Right cardiac atrium (tissue), 5 donors: ENCODE results near the gene FOXD1. TPM values are rescaled to one million over a fixed set of nuclear protein-coding genes. Genes with fewer than 3 reads are reported as not detected.
"Not testable (repeated sequence)": the region's sequence is repeated elsewhere in the genome, so short reads cannot be mapped to it uniquely, and the experiment has no call there.

Source experiments
- ATAC-seq, 2 donors: fragments of 200-7000 bp; cut with Tn5 transposase; one replicate each; pipeline versions ENCODE4 v1.8.0 to v1.9.1; 2020; ENCODE audit warnings: moderate library complexity in 2 of 2, mild to moderate bottlenecking in 1 of 2
- DNase-seq, 3 donors: peaks; one replicate each; pipeline ENCODE4 v3.0.0-alpha.2; 2020
- H3K27ac ChIP-seq: one replicate; pipeline ENCODE4 v1.5.1; 2013; ENCODE audit warnings: mild to moderate bottlenecking, low read length, control low read depth, moderate library complexity
- H3K27me3 ChIP-seq: one replicate; pipeline ENCODE4 v1.6.1; 2013; ENCODE audit not compliant: control insufficient read depth, insufficient read depth
- H3K4me1 ChIP-seq: one replicate; pipeline ENCODE4 v1.6.1; 2013; ENCODE audit warnings: low read length; ENCODE audit not compliant: control insufficient read depth, insufficient read depth
- H3K4me3 ChIP-seq: one replicate; pipeline ENCODE4 v1.5.1; 2013; ENCODE audit warnings: low read length, control low read depth
- H3K9me3 ChIP-seq: one replicate; pipeline ENCODE4 v1.6.1; 2013; ENCODE audit warnings: low read length; ENCODE audit not compliant: control insufficient read depth
- WGBS: extraction: QIAGEN DNeasy Blood & Tissue Kit; methylation state at CpG from one replicate; pipeline ENCODE4 v1.1.7; 2013; 5-methylcytosine and 5-hydroxymethylcytosine counted together
- intact Hi-C, 4 donors: fragments of 100-400 bp; cut with DNase I; formaldehyde crosslinking; loops; one replicate each; pipeline versions ENCODE4 v1.11.0 to v1.14.0; 2022 to 2023
- polyA plus RNA-seq: library from polyadenylated mRNA; stranded (reverse); fragments of 200-250 nt; gene quantifications from one replicate; pipeline ENCODE4 v1.2.3, GENCODE V29; 2013
- total RNA-seq, 4 donors: library from RNA; stranded (reverse); fragmentation: NEBNext Ultra II Directional; extraction: Animal tissue kit (Norgen Biotek cat#: 25700); gene quantifications; one replicate each; pipeline ENCODE4 v1.2.1, GENCODE V29; 2021
- donor health status: healthy with polysubstance abuse.
- donor health status: DM: no; HTN: yes; CAD: no.
- donor health status: DM: no; HTN: no; CAD: no.
- donor health status: DM: no; HTN: yes; CAD: no; lungs with severe emphysema.
- donor health status: DM: yes; HTN: yes; CAD: no.

The FOXD1 gene
- total and polyA plus RNA-seq, 5 donors: 0.14 TPM; not detected in 4

DNA sequence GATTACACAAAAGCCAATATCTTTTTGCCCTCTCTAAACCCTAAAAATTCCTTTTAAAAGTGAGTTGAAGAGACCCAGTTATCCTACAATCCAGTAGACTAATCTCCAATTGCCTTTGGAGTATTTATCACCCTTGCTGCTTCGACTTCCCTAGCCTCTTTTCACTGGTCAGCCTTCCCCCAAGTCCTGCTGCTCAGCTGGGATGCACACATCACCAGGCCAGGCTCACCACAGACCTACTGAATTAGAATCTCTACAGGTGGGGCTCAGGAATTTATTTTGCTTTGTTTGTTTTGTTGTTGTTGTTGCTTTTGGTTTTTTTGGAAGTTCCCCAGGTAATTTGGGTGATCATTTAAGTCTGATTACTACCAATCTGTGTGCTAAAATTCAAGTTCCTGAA is 11.6 kb upstream of the FOXD1 start:
- no peaks in the 10 kb centered on the region for H3K27me3 ChIP-seq
- intact Hi-C loops: no loop called here

GRCh38 chr5:73459366-73459765 is 10.8 kb upstream of the FOXD1 start:
- Histone ChIP-seq H3K27ac (no peak overlapping the region), H3K4me1 (no peaks in the 10 kb centered on the region), H3K9me3 (no peaks in the 10 kb centered on the region), H3K27me3 (no peaks in the 10 kb centered on the region), H3K4me3 (no peak overlapping the region)
- intact Hi-C loops: loop anchor here in 1 of 4 donors (10.0 kb wide), 1 partner anchor 245 kb away; no protein-coding TSS in a partner anchor
- no peak for ATAC-seq
- WGBS: 57% methylated on average over 1 of the region's 1 CpG
- DNase-seq: no peak

More for the DNA sequence above, 11.6 kb upstream of the FOXD1 start:
- Histone ChIP-seq H3K9me3 (no peaks in the 10 kb centered on the region), H3K4me1 (no peaks in the 10 kb centered on the region), H3K27ac (no peak overlapping the region), H3K4me3 (no peak overlapping the region)
- DNase-seq (no peak), ATAC-seq (no peak)
- WGBS: 68% methylated on average over 1 of the region's 1 CpG

DNA sequence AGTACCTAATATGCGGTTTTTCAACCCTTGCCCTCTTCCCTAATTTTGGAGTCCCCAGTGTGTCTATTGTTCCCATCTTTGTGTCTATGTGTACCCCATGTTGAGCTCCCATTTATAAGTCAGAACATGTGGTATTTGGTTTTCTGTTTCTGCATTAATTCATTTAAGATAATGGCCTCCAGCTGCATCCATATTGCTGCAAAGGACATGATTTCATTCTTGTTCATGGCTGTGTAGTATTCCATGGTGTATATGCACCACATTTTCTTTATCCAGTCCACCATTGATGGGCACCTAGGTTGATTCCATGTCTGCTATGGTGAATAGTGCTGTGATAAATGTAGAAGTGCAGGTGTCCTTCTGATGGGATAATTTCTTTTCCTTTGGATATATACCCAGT is 7.9 kb upstream of the FOXD1 start:
- intact Hi-C loops: loop anchor here in 1 of 4 donors (10.0 kb wide), 1 partner anchor 242 kb away; no protein-coding TSS in a partner anchor
- not testable (repeated sequence) for H3K4me1 ChIP-seq, H3K4me3 ChIP-seq, ATAC-seq, DNase-seq, H3K27ac ChIP-seq, H3K9me3 ChIP-seq, H3K27me3 ChIP-seq
- WGBS: 82% methylated on average over 1 of the region's 1 CpG

- Histone ChIP-seq H3K27ac (no peak overlapping the region), H3K27me3 (no peaks in the 10 kb centered on the region), H3K9me3 (no peaks in the 10 kb centered on the region), H3K4me1 (no peaks in the 10 kb centered on the region), H3K4me3 (no peak overlapping the region)
- no peak for DNase-seq
- WGBS: 45% methylated on average over 6 of the region's 6 CpGs
- intact Hi-C loops: loop anchor here in 3 of 4 donors (5.0 to 10.0 kb wide), 3 partner anchors 237 to 372 kb away; no protein-coding TSS in a partner anchor
- peak; percentile 41 to 59 for ATAC-seq
Observed at GRCh38 chr5:73454379-73455036, 5.9 kb upstream of the FOXD1 start.

- ATAC-seq (no peak), DNase-seq (no peak)
- intact Hi-C loops: loop anchor here in 3 of 4 donors (5.0 to 10.0 kb wide), 3 partner anchors 235 to 370 kb away; no protein-coding TSS in a partner anchor
- 57% methylated on average over 6 of the region's 6 CpGs for WGBS
- Histone ChIP-seq H3K4me3 (no peak overlapping the region), H3K27me3 (no peaks in the 10 kb centered on the region), H3K9me3 (no peaks in the 10 kb centered on the region), H3K27ac (no peak overlapping the region), H3K4me1 (no peaks in the 10 kb centered on the region)
Observed at GRCh38 chr5:73452215-73452614, 3.6 kb upstream of the FOXD1 start.

DNA sequence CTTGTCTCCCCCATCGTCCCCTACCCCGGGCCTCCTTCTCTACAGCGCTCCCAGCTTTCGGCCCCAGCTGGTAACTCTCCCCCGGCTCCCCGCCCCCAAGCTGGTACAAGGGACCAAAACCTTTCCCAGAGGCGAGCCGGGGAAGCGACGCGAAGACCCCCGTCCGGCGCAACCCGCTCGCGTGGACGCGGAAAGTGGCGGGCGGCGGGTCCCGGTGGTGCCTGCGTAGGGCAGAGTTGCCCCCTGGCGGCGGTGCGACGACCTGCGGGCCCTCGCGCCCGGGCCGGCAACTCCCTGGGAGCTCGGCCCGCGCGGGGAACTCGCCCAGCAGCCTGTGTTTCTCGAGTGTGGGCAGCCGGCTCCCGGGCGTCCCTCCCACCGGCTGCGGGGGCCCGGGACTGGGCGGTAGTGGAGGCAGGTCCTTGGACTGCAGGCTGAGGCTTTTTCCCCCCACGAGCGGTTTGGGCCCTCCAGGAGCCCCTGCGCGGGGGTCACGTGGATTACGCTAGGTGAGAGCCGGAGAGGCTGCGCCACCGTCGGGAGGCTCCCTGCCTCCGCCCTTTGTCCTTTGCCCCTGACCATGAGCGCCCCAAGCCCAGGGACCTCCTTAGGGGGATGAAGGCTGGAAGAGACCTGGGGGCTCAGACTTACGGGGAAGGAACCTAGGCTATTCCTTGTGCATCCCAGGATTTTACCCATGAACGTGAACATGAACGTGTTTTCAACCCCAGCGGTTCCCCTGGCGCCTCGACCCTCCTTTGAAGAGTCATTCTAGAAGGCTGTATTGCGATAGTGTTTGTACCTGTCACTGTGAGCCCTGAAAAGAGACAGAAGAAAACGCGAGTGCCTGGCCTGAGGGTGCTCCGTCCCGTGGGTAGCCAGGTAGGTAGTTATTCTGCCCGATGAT is 2.9 kb upstream of the FOXD1 start:
- Histone ChIP-seq H3K9me3 (no peaks in the 10 kb centered on the region), H3K4me1 (peaks cover 2% of the 10 kb centered on the region), H3K27ac (no peak overlapping the region), H3K4me3 (no peak overlapping the region), H3K27me3 (no peaks in the 10 kb centered on the region)
- ATAC-seq (peak; percentile 69 to 77), DNase-seq (peak; percentile 70 to 85 (median 83))
- intact Hi-C loops: loop anchor here in 3 of 4 donors (5.0 to 10.0 kb wide), 3 partner anchors 234 to 369 kb away; no protein-coding TSS in a partner anchor
- WGBS: 4% methylated on average over 70 of the region's 70 CpGs

GRCh38 chr5:73450672-73451223 is 2.2 kb upstream of the FOXD1 start:
- H3K4me3 ChIP-seq: no peak overlapping the region
- peaks cover 3% of the 10 kb centered on the region for H3K4me1 ChIP-seq
- no peaks in the 10 kb centered on the region for H3K27me3 ChIP-seq
- H3K9me3 ChIP-seq: no peaks in the 10 kb centered on the region
- intact Hi-C loops: loop anchor here in 3 of 4 donors (5.0 to 10.0 kb wide), 3 partner anchors 233 to 368 kb away; no protein-coding TSS in a partner anchor
- WGBS: 8% methylated on average over 27 of the region's 27 CpGs
- ATAC-seq (peak in 1 of 2 donors; percentile 7), DNase-seq (no peak)
- H3K27ac ChIP-seq: no peak overlapping the region

DNA sequence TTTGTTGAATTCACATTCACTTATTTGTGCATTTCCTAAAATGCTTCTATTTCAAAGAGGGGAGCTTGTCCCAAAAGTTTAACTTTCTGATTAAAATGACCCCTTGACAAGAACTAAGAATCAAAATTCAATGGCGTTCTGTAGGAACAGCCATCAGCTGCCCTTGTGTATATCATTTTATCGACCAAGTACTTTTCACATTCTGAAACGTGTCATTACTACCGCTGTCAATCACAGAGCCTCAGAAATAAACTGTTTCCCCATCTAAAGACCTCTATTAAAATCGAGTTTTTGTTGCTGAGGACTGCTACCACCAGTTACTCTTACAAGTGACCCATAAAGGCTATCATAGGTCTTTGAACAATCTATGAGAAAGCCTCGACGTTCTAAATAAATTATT is 1.6 kb upstream of the FOXD1 start:
- intact Hi-C loops: loop anchor here in 3 of 4 donors (5.0 to 10.0 kb wide), 3 partner anchors 233 to 368 kb away; no protein-coding TSS in a partner anchor
- peaks cover 3% of the 10 kb centered on the region for H3K4me1 ChIP-seq
- no peak overlapping the region for H3K4me3 ChIP-seq
- DNase-seq (no peak), ATAC-seq (no peak)
- H3K27me3 ChIP-seq: no peaks in the 10 kb centered on the region
- no peak overlapping the region for H3K27ac ChIP-seq
- H3K9me3 ChIP-seq: no peaks in the 10 kb centered on the region
- 11% methylated on average over 7 of the region's 7 CpGs for WGBS

DNA sequence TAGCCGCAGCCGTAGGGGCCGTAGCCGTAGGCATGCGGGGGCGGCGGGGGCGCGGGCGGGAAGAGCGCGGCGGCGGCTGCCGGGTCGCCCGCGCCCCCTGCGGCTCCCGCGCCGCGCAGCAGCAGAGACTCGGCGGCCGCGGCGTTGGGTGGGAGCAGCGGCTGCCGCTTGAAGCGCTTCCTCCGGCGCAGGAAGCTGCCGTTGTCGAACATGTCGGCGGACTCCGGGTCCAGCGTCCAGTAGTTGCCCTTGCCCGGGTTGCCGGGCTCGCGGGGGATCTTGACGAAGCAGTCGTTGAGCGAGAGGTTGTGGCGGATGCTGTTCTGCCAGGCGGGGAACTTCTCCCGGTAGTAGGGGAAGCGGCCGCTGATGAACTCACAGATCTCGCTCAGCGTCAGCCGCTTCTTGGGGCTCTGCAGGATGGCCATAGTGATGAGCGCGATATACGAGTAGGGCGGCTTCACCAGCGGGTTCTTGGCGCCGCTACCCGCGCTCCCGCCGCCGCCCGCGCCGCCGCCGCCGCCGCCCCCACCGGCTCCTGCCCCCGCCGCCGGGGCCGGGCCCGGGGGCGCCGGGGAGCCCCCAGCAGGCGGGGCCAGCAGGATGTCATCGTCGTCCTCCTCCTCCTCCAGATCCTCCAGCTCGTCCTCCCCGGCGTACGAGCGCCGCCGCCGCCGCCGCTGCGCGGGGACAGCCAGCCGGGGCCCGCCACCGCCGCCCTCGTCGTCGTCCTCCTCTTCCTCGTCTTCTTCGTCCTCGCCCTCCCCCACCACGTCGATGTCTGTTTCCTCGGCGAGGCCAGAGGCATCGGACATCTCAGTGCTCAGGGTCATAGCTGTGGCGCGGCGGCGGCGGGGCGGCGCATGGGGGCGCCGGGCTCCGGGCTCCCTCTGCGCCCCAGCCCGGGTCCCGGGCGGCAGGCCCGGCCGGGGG is 781 bp downstream of the FOXD1 start:
- Histone ChIP-seq H3K9me3 (no peaks in the 10 kb centered on the region), H3K27me3 (no peaks in the 10 kb centered on the region), H3K27ac (no peak overlapping the region), H3K4me3 (peak overlapping the region; percentile 40), H3K4me1 (peaks cover 3% of the 10 kb centered on the region)
- ATAC-seq (no peak), DNase-seq (peak; percentile 29 to 67 (median 66))
- under 1% methylated on average over 127 of the region's 127 CpGs for WGBS
- intact Hi-C loops: no loop called here
